ENCODE data around the gene CHEK1.
"Not testable (repeated sequence)": the region's sequence is repeated elsewhere in the genome, so short reads cannot be mapped to it uniquely, and the experiment has no call there.

Gene CHEK1

DNA sequence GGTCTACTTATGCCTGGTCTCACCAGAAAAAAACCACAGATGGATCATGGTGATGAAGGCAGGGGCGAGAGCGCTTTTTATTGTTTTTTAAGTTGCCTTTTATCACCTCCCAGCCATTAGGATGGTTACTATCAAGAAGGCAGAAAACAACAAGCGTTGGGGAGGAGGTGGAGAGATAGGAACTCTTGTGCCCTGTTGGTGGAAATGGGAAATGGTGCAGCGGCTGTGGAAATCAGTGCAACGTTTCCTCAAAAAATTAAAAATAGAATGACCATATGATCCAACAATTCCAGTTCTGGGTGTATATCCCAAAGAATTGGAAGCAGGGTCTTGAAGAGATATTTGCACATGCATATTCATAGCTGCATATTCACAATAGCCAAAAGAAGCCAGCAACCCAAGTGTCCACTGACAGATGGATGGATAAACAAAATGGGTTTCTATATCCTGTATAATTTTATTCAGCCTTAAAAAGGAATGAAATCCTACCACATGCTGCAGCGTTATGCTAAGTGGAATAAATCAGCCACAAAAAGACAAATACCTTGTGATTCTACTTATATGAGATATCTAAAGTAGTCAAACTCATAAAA, 76.2 kb downstream of the CHEK1 start:
- no peak for DNase-seq

DNA sequence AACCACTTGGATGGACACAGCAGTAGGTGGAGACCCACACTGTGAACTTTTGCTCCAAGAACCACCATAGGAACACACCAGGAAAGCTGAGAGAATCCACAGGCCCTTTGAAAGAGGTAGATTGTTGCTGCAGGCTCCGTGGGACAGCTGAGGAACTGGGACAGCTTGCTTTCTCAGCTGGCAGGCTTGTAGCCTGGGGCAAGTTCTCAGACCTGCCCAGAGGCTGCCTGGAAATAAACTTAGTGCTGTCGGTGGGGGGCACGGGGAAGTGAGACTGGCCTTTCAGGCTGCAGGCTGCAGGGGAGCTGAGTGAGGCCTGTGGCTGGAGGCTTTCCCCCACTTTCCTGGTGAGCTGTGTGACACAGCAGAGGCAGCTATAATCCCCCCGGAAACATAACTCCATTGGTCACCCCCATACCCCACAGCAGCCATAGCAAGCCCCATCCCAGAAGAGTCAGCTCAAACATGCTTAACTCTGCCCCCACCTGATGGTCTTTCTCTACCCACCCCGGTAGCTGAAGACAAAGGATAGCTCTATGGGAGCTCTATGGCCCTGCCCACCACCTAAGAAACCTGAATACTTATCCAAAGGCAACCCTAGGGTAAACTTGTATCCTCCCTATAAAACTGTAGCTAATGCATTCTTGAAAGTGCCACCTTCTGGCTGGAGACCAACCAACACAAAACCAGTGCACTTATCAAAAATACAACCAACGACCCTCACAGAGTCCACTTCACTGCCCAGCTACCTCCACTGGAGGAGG, 77.1 kb downstream of the CHEK1 start:
- no peak for DNase-seq

DNA sequence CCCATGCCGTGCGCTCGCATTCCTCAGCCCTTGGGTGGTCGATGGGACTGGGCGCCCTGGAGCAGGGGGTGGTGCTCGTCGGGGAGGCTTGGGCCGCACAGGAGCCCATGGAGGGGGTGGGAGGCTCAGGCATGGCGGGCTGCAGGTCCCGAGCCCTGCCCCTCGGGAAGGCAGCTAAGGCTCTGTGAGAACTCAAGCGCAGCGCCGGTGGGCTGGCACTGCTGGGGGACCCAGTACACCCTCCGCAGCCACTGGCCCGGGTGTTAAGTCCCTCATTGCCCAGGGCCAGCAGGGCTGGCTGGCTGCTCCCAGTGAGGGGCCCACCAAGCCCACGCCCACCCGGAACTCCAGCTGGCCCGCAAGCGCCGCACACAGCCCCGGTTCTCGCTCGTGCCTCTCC, 79.7 kb downstream of the CHEK1 start:
- not testable (repeated sequence) for DNase-seq

DNA sequence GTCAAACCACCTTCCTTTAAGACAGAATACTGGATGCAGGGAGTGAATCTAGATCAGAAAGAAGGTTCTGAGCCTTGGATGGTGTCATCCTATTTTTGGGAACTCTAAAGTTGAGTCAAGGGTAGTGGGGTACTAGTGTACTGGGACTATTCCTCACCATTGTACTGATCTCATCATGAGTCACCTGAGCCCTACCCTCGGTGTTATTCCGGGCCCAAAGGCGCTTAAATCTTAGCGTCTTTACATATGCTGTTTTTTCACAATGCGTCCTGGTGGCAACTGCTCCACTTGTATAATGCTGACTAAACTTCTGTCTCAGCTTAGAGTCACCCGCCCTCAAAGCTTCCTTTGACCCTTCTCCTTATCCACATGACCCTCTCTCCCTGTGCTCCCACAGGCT, 95.8 kb downstream of the CHEK1 start:
- no peak for DNase-seq

DNA sequence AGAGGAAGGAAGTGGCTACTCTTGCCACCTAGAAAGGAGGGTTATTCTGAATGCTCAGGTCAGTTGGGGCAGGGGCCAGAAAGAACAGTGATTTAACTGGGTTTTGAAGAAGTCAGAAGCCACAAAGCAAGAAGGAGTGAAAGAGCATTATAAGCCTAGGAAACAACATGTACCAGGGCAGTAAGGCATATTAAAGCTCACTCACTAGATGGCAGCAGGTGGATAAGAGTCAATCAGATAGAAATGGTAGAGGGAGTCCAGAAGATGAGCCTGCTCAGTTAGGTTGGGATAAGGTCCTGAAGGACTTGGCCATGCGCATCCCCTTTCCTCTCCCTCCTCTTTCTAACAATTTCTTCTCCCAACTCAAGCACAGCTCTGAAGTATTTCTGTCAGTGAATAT, 99.2 kb downstream of the CHEK1 start:
- no peak for DNase-seq

Measured in right hindlimb (tissue), 1 donor.